IMR-90 (cell line): ENCODE results near the gene C16orf87.

Experiments
- BHLHE40 ChIP-seq: fragments of 150-350 bp; IDR thresholded peaks from 2 replicates; pipeline ENCODE4 v1.6.1; 2016; ENCODE audit warnings: mild to moderate bottlenecking, low read depth, low read length
- CEBPB ChIP-seq: IDR thresholded peaks from 2 replicates; pipeline ENCODE4 v1.6.1; 2012; ENCODE audit warnings: low read depth, low read length, improper control_type of control experiment
- CTCF ChIP-seq: conservative IDR thresholded peaks from 2 replicates; pipeline ENCODE4 v1.5.1; 2012; ENCODE audit warnings: mild to moderate bottlenecking, low read depth, low read length, improper control_type of control experiment
- ELK1 ChIP-seq: fragments of 150-350 bp; IDR thresholded peaks from 2 replicates; pipeline ENCODE4 v1.6.1; 2016; ENCODE audit warnings: low read depth, mild to moderate bottlenecking, low read length, moderate library complexity, borderline replicate concordance
- MAFK ChIP-seq: IDR thresholded peaks from 2 replicates; pipeline ENCODE4 v1.6.1; 2012; ENCODE audit warnings: low read depth, low read length, improper control_type of control experiment
- POLR2A ChIP-seq: IDR thresholded peaks from 2 replicates; pipeline ENCODE4 v1.6.1; 2012; ENCODE audit warnings: mild to moderate bottlenecking, low read depth, low read length
- RAD21 ChIP-seq: IDR thresholded peaks from 2 replicates; pipeline ENCODE4 v1.6.1; 2012; ENCODE audit warnings: low read length, improper control_type of control experiment

- TF ChIP-seq CTCF: no peak
- no peak; the same call in 1 of the 2 replicates for TF ChIP-seq POLR2A
- no peak for TF ChIP-seq RAD21
- TF ChIP-seq BHLHE40: no peak
- TF ChIP-seq MAFK: no peak
- TF ChIP-seq CEBPB: no peak
- TF ChIP-seq ELK1: no peak
Measured at GRCh38 chr16:46830417-46830901, 521 bp downstream of the C16orf87 start.
